Measurements from ENCODE around the gene ARID1B.

DNA sequence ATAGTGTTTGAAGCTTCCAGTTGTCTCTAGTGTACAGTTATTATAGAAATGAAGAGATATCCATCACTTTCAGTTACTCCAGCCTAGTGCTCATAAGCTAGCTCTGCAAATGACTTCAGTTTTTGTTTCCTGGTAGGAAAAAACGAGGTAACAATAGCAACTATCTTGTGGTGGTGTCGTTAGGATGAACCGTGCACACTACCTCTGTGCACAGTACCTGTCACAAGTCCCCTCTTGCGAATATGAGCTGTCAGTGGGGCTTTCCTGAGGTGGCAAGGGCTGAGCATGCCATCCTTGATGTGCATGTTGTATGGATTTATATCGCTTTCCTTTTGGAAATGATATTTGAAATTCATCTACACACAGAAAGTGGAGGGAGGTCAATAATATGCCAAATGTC is 151.8 kb downstream of the ARID1B start:
- TF ChIP-seq, protein P1, sequence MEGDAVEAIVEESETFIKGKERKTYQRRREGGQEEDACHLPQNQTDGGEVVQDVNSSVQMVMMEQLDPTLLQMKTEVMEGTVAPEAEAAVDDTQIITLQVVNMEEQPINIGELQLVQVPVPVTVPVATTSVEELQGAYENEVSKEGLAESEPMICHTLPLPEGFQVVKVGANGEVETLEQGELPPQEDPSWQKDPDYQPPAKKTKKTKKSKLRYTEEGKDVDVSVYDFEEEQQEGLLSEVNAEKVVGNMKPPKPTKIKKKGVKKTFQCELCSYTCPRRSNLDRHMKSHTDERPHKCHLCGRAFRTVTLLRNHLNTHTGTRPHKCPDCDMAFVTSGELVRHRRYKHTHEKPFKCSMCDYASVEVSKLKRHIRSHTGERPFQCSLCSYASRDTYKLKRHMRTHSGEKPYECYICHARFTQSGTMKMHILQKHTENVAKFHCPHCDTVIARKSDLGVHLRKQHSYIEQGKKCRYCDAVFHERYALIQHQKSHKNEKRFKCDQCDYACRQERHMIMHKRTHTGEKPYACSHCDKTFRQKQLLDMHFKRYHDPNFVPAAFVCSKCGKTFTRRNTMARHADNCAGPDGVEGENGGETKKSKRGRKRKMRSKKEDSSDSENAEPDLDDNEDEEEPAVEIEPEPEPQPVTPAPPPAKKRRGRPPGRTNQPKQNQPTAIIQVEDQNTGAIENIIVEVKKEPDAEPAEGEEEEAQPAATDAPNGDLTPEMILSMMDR (IDR thresholded peaks at IDR 0.05): no peak
- TF ChIP-seq, protein P2, sequence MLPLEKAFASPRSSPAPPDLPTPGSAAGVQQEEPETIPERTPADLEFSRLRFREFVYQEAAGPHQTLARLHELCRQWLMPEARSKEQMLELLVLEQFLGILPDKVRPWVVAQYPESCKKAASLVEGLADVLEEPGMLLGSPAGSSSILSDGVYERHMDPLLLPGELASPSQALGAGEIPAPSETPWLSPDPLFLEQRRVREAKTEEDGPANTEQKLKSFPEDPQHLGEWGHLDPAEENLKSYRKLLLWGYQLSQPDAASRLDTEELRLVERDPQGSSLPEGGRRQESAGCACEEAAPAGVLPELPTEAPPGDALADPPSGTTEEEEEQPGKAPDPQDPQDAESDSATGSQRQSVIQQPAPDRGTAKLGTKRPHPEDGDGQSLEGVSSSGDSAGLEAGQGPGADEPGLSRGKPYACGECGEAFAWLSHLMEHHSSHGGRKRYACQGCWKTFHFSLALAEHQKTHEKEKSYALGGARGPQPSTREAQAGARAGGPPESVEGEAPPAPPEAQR (CRISPR knock-in tag; IDR thresholded peaks at IDR 0.05): no peak
- TF ChIP-seq, protein P3, sequence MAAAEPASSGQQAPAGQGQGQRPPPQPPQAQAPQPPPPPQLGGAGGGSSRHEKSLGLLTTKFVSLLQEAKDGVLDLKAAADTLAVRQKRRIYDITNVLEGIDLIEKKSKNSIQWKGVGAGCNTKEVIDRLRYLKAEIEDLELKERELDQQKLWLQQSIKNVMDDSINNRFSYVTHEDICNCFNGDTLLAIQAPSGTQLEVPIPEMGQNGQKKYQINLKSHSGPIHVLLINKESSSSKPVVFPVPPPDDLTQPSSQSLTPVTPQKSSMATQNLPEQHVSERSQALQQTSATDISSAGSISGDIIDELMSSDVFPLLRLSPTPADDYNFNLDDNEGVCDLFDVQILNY (CRISPR knock-in tag; IDR thresholded peaks at IDR 0.05): no peak
- no peak for TF ChIP-seq NR2C2 (CRISPR knock-in tag; IDR thresholded peaks at IDR 0.05)
- TF ChIP-seq TEAD4 (CRISPR knock-in tag; IDR thresholded peaks at IDR 0.05): no peak
- TF ChIP-seq, protein P4, sequence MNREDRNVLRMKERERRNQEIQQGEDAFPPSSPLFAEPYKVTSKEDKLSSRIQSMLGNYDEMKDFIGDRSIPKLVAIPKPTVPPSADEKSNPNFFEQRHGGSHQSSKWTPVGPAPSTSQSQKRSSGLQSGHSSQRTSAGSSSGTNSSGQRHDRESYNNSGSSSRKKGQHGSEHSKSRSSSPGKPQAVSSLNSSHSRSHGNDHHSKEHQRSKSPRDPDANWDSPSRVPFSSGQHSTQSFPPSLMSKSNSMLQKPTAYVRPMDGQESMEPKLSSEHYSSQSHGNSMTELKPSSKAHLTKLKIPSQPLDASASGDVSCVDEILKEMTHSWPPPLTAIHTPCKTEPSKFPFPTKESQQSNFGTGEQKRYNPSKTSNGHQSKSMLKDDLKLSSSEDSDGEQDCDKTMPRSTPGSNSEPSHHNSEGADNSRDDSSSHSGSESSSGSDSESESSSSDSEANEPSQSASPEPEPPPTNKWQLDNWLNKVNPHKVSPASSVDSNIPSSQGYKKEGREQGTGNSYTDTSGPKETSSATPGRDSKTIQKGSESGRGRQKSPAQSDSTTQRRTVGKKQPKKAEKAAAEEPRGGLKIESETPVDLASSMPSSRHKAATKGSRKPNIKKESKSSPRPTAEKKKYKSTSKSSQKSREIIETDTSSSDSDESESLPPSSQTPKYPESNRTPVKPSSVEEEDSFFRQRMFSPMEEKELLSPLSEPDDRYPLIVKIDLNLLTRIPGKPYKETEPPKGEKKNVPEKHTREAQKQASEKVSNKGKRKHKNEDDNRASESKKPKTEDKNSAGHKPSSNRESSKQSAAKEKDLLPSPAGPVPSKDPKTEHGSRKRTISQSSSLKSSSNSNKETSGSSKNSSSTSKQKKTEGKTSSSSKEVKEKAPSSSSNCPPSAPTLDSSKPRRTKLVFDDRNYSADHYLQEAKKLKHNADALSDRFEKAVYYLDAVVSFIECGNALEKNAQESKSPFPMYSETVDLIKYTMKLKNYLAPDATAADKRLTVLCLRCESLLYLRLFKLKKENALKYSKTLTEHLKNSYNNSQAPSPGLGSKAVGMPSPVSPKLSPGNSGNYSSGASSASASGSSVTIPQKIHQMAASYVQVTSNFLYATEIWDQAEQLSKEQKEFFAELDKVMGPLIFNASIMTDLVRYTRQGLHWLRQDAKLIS (CRISPR knock-in tag; IDR thresholded peaks at IDR 0.05; ENCODE audit: borderline replicate concordance): no peak
- TF ChIP-seq ESRRA (CRISPR knock-in tag; IDR thresholded peaks at IDR 0.05; ENCODE audit: borderline replicate concordance): no peak
- TF ChIP-seq, protein P5, sequence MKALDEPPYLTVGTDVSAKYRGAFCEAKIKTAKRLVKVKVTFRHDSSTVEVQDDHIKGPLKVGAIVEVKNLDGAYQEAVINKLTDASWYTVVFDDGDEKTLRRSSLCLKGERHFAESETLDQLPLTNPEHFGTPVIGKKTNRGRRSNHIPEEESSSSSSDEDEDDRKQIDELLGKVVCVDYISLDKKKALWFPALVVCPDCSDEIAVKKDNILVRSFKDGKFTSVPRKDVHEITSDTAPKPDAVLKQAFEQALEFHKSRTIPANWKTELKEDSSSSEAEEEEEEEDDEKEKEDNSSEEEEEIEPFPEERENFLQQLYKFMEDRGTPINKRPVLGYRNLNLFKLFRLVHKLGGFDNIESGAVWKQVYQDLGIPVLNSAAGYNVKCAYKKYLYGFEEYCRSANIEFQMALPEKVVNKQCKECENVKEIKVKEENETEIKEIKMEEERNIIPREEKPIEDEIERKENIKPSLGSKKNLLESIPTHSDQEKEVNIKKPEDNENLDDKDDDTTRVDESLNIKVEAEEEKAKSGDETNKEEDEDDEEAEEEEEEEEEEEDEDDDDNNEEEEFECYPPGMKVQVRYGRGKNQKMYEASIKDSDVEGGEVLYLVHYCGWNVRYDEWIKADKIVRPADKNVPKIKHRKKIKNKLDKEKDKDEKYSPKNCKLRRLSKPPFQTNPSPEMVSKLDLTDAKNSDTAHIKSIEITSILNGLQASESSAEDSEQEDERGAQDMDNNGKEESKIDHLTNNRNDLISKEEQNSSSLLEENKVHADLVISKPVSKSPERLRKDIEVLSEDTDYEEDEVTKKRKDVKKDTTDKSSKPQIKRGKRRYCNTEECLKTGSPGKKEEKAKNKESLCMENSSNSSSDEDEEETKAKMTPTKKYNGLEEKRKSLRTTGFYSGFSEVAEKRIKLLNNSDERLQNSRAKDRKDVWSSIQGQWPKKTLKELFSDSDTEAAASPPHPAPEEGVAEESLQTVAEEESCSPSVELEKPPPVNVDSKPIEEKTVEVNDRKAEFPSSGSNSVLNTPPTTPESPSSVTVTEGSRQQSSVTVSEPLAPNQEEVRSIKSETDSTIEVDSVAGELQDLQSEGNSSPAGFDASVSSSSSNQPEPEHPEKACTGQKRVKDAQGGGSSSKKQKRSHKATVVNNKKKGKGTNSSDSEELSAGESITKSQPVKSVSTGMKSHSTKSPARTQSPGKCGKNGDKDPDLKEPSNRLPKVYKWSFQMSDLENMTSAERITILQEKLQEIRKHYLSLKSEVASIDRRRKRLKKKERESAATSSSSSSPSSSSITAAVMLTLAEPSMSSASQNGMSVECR (CRISPR knock-in tag; IDR thresholded peaks at IDR 0.05; ENCODE audit: borderline replicate concordance): no peak
- TF ChIP-seq, protein P6, sequence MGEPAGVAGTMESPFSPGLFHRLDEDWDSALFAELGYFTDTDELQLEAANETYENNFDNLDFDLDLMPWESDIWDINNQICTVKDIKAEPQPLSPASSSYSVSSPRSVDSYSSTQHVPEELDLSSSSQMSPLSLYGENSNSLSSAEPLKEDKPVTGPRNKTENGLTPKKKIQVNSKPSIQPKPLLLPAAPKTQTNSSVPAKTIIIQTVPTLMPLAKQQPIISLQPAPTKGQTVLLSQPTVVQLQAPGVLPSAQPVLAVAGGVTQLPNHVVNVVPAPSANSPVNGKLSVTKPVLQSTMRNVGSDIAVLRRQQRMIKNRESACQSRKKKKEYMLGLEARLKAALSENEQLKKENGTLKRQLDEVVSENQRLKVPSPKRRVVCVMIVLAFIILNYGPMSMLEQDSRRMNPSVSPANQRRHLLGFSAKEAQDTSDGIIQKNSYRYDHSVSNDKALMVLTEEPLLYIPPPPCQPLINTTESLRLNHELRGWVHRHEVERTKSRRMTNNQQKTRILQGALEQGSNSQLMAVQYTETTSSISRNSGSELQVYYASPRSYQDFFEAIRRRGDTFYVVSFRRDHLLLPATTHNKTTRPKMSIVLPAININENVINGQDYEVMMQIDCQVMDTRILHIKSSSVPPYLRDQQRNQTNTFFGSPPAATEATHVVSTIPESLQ (CRISPR knock-in tag; IDR thresholded peaks at IDR 0.05): no peak
- no peak for TF ChIP-seq JUN (CRISPR knock-in tag; IDR thresholded peaks at IDR 0.05)
- TF ChIP-seq SP1 (CRISPR knock-in tag; conservative IDR thresholded peaks at IDR 0.05): no peak
- TF ChIP-seq, protein P7, sequence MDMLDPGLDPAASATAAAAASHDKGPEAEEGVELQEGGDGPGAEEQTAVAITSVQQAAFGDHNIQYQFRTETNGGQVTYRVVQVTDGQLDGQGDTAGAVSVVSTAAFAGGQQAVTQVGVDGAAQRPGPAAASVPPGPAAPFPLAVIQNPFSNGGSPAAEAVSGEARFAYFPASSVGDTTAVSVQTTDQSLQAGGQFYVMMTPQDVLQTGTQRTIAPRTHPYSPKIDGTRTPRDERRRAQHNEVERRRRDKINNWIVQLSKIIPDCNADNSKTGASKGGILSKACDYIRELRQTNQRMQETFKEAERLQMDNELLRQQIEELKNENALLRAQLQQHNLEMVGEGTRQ (CRISPR knock-in tag; IDR thresholded peaks at IDR 0.05): no peak
- TF ChIP-seq, protein P8, sequence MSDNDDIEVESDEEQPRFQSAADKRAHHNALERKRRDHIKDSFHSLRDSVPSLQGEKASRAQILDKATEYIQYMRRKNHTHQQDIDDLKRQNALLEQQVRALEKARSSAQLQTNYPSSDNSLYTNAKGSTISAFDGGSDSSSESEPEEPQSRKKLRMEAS (CRISPR knock-in tag; IDR thresholded peaks at IDR 0.05): no peak
